VCaP (cell line): ENCODE data around the gene ANK2.

Source experiments
- H3K27ac ChIP-seq: fragments of 450-650 bp; 2 replicates; pipeline ENCODE4 v1.5.1; 2017
- CTCF ChIP-seq: fragments of 450-650 bp; conservative IDR thresholded peaks from 2 replicates; pipeline ENCODE4 v1.5.1; 2017; ENCODE audit warnings: mild to moderate bottlenecking, moderate library complexity

ANK2 gene

GRCh38 chr4:113009461-113009860 lies 40.0 kb upstream of the ANK2 start:
- peak overlapping the region; percentile 74 for H3K27ac ChIP-seq
- no peak for TF ChIP-seq CTCF

- no peak overlapping the region for H3K27ac ChIP-seq
- no peak for TF ChIP-seq CTCF
These were observed 37.2 kb upstream of the ANK2 start for GRCh38 chr4:113012122-113012725.

GRCh38 chr4:113012786-113013185 lies 36.7 kb upstream of the ANK2 start:
- no peak overlapping the region for H3K27ac ChIP-seq
- TF ChIP-seq CTCF, result no peak

- TF ChIP-seq CTCF, result no peak
These were observed 35.7 kb upstream of the ANK2 start for GRCh38 chr4:113013751-113014150.

GRCh38 chr4:113016377-113016776 lies 33.1 kb upstream of the ANK2 start:
- TF ChIP-seq CTCF, result no peak
- no peak overlapping the region for H3K27ac ChIP-seq

More at GRCh38 chr4:113013751-113014150, 35.7 kb upstream of the ANK2 start:
- H3K27ac ChIP-seq, result no peak overlapping the region

- no peak overlapping the region for H3K27ac ChIP-seq
These were observed 28.5 kb upstream of the ANK2 start for GRCh38 chr4:113020966-113021365.

GRCh38 chr4:113024388-113024787 lies 25.1 kb upstream of the ANK2 start:
- no peak for TF ChIP-seq CTCF
- no peak overlapping the region for H3K27ac ChIP-seq

More at GRCh38 chr4:113020966-113021365, 28.5 kb upstream of the ANK2 start:
- no peak for TF ChIP-seq CTCF
